HL-60 (cell line): ENCODE results near the gene MAB21L1.

Experiments
- DNase-seq, 2 experiments: peaks; one replicate each; pipeline ENCODE4 v3.0.0-alpha.2; 2010 to 2020; ENCODE audit warnings: low read depth in 1 of 2, low spot score in 1 of 2
- H3K27ac ChIP-seq: fragments of 250-450 bp; sonication (Bioruptor Pico); replicated peaks from 2 replicates; pipeline ENCODE4 v1.5.1; 2020; ENCODE audit warnings: mild to moderate bottlenecking, moderate library complexity
- H3K27me3 ChIP-seq: fragments of 250-450 bp; sonication (Bioruptor Pico); 2 replicates; pipeline ENCODE4 v1.5.1; 2021; ENCODE audit warnings: mild to moderate bottlenecking, moderate library complexity; ENCODE audit not compliant: insufficient read depth, poor library complexity, severe bottlenecking
- H3K4me3 ChIP-seq: replicated peaks from 2 replicates; pipeline ENCODE4 v1.5.1; 2011; ENCODE audit warnings: mild to moderate bottlenecking, control low read depth, low read length; ENCODE audit not compliant: insufficient read depth
- CTCF ChIP-seq: IDR thresholded peaks from one replicate; pipeline ENCODE4 v1.5.1; 2011; ENCODE audit warnings: low read length, control low read depth, inconsistent platforms; ENCODE audit not compliant: insufficient read depth
- GABPA ChIP-seq: IDR thresholded peaks from 2 replicates; pipeline ENCODE4 v1.6.1; 2012; ENCODE audit warnings: low read depth
- POLR2AphosphoS5 ChIP-seq: IDR thresholded peaks from 2 replicates; pipeline ENCODE4 v1.6.1; 2012; ENCODE audit warnings: low read depth
- REST ChIP-seq: IDR thresholded peaks from 2 replicates; pipeline ENCODE4 v1.6.1; 2012; ENCODE audit warnings: low read depth; ENCODE audit not compliant: insufficient replicate concordance
- SPI1 ChIP-seq: IDR thresholded peaks from 2 replicates; pipeline ENCODE4 v1.6.1; 2012; ENCODE audit warnings: low read depth, mild to moderate bottlenecking, borderline replicate concordance

Gene MAB21L1

GRCh38 chr13:35478271-35479037 is 2.0 kb upstream of the MAB21L1 start:
- no peak overlapping the region for H3K4me3 ChIP-seq
- H3K27ac ChIP-seq: no peak overlapping the region
- peaks cover 52% of the 10 kb centered on the region for H3K27me3 ChIP-seq
- DNase-seq: no peak
- no peak for TF ChIP-seq SPI1
- no peak for TF ChIP-seq CTCF
- no peak for TF ChIP-seq GABPA
- no peak for TF ChIP-seq POLR2AphosphoS5
- no peak for TF ChIP-seq REST

GRCh38 chr13:35477386-35477946 is 977 bp upstream of the MAB21L1 start:
- no peak for DNase-seq
- Histone ChIP-seq H3K4me3 (no peak overlapping the region), H3K27ac (no peak overlapping the region), H3K27me3 (peaks cover 59% of the 10 kb centered on the region)
- TF ChIP-seq POLR2AphosphoS5 (no peak), SPI1 (no peak), REST (no peak), CTCF (no peak), GABPA (no peak)

GRCh38 chr13:35475212-35475959 is 1.1 kb downstream of the MAB21L1 start:
- Histone ChIP-seq H3K27me3 (peaks cover 78% of the 10 kb centered on the region), H3K4me3 (no peak overlapping the region), H3K27ac (no peak overlapping the region)
- no peak for DNase-seq
- TF ChIP-seq REST: no peak
- no peak for TF ChIP-seq GABPA
- no peak for TF ChIP-seq POLR2AphosphoS5
- no peak for TF ChIP-seq SPI1
- TF ChIP-seq CTCF: no peak
